ENCODE results near the gene KCNMA1. TPM values are rescaled to one million over a fixed set of nuclear protein-coding genes. Genes with fewer than 3 reads are reported as not detected.

Gene KCNMA1
- total and polyA plus RNA-seq, 2 donors from 2014 or later = 4.2 to 8.9 TPM

- Histone ChIP-seq H3K36me3 (ENCODE audit: control insufficient read depth in 2 of 3, insufficient read depth in 3 of 3, low read length in 3 of 3) (no peaks in the 10 kb centered on the region), H3K4me1 (ENCODE audit: control insufficient read depth in 2 of 3, insufficient read depth in 2 of 3, low read depth in 1 of 3, low read length in 3 of 3) (no peaks in the 10 kb centered on the region), H3K9me3 (ENCODE audit: control insufficient read depth in 2 of 3, insufficient read depth in 1 of 3, low read length in 3 of 3) (no peaks in the 10 kb centered on the region), H3K27me3 (ENCODE audit: control insufficient read depth, insufficient read depth, low read length) (no peaks in the 10 kb centered on the region), H3K27ac (ENCODE audit: low read depth in 2 of 2, low read length in 2 of 2) (no peak overlapping the region), H3K4me3 (ENCODE audit: low read length in 3 of 3) (no peak overlapping the region), H3K9ac (ENCODE audit: low read length in 3 of 3) (no peak overlapping the region)
- DNase-seq = no peak
- no peak for TF ChIP-seq CTCF (IDR thresholded peaks at IDR 0.05; ENCODE audit: borderline replicate concordance, extremely low read depth, insufficient read depth)
- no peak for FAIRE-seq
- intact Hi-C loops (cut with DNase I) = no loop called here
These were observed 413.8 kb downstream of the KCNMA1 start for GRCh38 chr10:77223526-77224460.

- H3K27me3 ChIP-seq (ENCODE audit: control insufficient read depth, insufficient read depth, low read length) = no peaks in the 10 kb centered on the region
- H3K27ac ChIP-seq (ENCODE audit: low read depth in 2 of 2, low read length in 2 of 2) = no peak overlapping the region
- H3K4me3 ChIP-seq (ENCODE audit: low read length in 3 of 3) = no peak overlapping the region
- FAIRE-seq (no peak), DNase-seq (no peak)
- intact Hi-C loops (cut with DNase I) = no loop called here
- TF ChIP-seq CTCF (IDR thresholded peaks at IDR 0.05; ENCODE audit: borderline replicate concordance, extremely low read depth, insufficient read depth) = no peak
- no peaks in the 10 kb centered on the region for H3K4me1 ChIP-seq (ENCODE audit: control insufficient read depth in 2 of 3, insufficient read depth in 2 of 3, low read depth in 1 of 3, low read length in 3 of 3)
- no peak overlapping the region for H3K9ac ChIP-seq (ENCODE audit: low read length in 3 of 3)
- no peaks in the 10 kb centered on the region for H3K36me3 ChIP-seq (ENCODE audit: control insufficient read depth in 2 of 3, insufficient read depth in 3 of 3, low read length in 3 of 3)
- no peaks in the 10 kb centered on the region for H3K9me3 ChIP-seq (ENCODE audit: control insufficient read depth in 2 of 3, insufficient read depth in 1 of 3, low read length in 3 of 3)
These were observed 417.5 kb downstream of the KCNMA1 start for GRCh38 chr10:77220150-77220549.

- FAIRE-seq (no peak), DNase-seq (no peak)
- Histone ChIP-seq H3K4me3 (ENCODE audit: low read length in 3 of 3) (no peak overlapping the region), H3K27me3 (ENCODE audit: control insufficient read depth, insufficient read depth, low read length) (no peaks in the 10 kb centered on the region), H3K9me3 (ENCODE audit: control insufficient read depth in 2 of 3, insufficient read depth in 1 of 3, low read length in 3 of 3) (no peaks in the 10 kb centered on the region), H3K4me1 (ENCODE audit: control insufficient read depth in 2 of 3, insufficient read depth in 2 of 3, low read depth in 1 of 3, low read length in 3 of 3) (no peaks in the 10 kb centered on the region), H3K9ac (ENCODE audit: low read length in 3 of 3) (no peak overlapping the region), H3K27ac (ENCODE audit: low read depth in 2 of 2, low read length in 2 of 2) (no peak overlapping the region), H3K36me3 (ENCODE audit: control insufficient read depth in 2 of 3, insufficient read depth in 3 of 3, low read length in 3 of 3) (no peaks in the 10 kb centered on the region)
- intact Hi-C loops (cut with DNase I) = no loop called here
- TF ChIP-seq CTCF (IDR thresholded peaks at IDR 0.05; ENCODE audit: borderline replicate concordance, extremely low read depth, insufficient read depth) = no peak
These were observed 418.6 kb downstream of the KCNMA1 start for GRCh38 chr10:77219046-77219445.

All from kidney (tissue), 14 donors.